ENCODE data around the gene ADIPOR2. TPM values are rescaled to one million over a fixed set of nuclear protein-coding genes. Genes with fewer than 3 reads are reported as not detected.

The ADIPOR2 gene
- total and polyA plus RNA-seq, 2 of the 4 experiments (the other 2 are of a cell fraction): 20.0 to 24.9 TPM

Small RNAs within 50 kb of the gene (microRNA-seq; reads per million reads assigned to microRNA genes)
- 0 reads per million in 2 experiments for gene MIR3649 (ENCODE audit: insufficient read depth in 1 of 2, insufficient read length in 1 of 2, unreplicated experiment in 1 of 2)

Small RNAs within 50 kb of the gene (small RNA-seq; reads per million reads assigned to genes)
- gene MIR3649: 0 reads per million in 5 experiments

Other genes with a start within 250 kb of the ADIPOR2 start
- 4.7 TPM in 2 replicates for gene FBXL14, start 96.5 kb upstream of the ADIPOR2 start, total RNA-seq (2012; rRNA removed)
- gene FBXL14, start 96.5 kb upstream of the ADIPOR2 start, polyA plus RNA-seq (2012; rRNA removed): 7.3 and 8.8 TPM in 2 replicates
- gene WNT5B, start 61.8 kb upstream of the ADIPOR2 start, total RNA-seq (2012; rRNA removed): 96.1 and 102 TPM in 2 replicates
- gene WNT5B, start 61.8 kb upstream of the ADIPOR2 start, polyA plus RNA-seq (2012; rRNA removed): 83.7 and 98.8 TPM in 2 replicates
- gene LRTM2, start 129.5 kb downstream of the ADIPOR2 start, total RNA-seq (2012; rRNA removed): not detected in 2 replicates
- gene LRTM2, start 129.5 kb downstream of the ADIPOR2 start, polyA plus RNA-seq (2012; rRNA removed): not detected in 2 replicates
- gene CACNA2D4, start 227.6 kb downstream of the ADIPOR2 start, total RNA-seq (2012; rRNA removed): 0.18 and 0.28 TPM in 2 replicates
- gene CACNA2D4, start 227.6 kb downstream of the ADIPOR2 start, polyA plus RNA-seq (2012; rRNA removed): 0.22 and 0.65 TPM in 2 replicates